Kasumi-1 (cell line): ENCODE data around the gene KLHL29.
"Not testable (repeated sequence)": the region's sequence is repeated elsewhere in the genome, so short reads cannot be mapped to it uniquely, and the experiment has no call there.

Experiments used
- DNase-seq, 2 experiments: peaks; one replicate each; lab custom pipeline; 2025; lab: John Stamatoyannopoulos, UW

Gene KLHL29

GRCh38 chr2:23719716-23720115, 334.7 kb downstream of the KLHL29 start:
- no peak for DNase-seq

GRCh38 chr2:23720705-23721453, 335.9 kb downstream of the KLHL29 start:
- no peak for DNase-seq

GRCh38 chr2:23721454-23721826, 336.5 kb downstream of the KLHL29 start:
- DNase-seq = no peak

- DNase-seq = no peak
These were observed 337.3 kb downstream of the KLHL29 start for GRCh38 chr2:23722255-23722654.

GRCh38 chr2:23723029-23723428, 338.1 kb downstream of the KLHL29 start:
- DNase-seq = not testable (repeated sequence)

- DNase-seq = peak; percentile 15 to 22
These were observed 349.4 kb downstream of the KLHL29 start for GRCh38 chr2:23734416-23734815.

- DNase-seq = not testable (repeated sequence)
These were observed 351.8 kb downstream of the KLHL29 start for GRCh38 chr2:23736783-23737182.

GRCh38 chr2:23745068-23745725, 360.2 kb downstream of the KLHL29 start:
- DNase-seq = no peak

GRCh38 chr2:23745726-23746105, 360.7 kb downstream of the KLHL29 start:
- DNase-seq = no peak

GRCh38 chr2:23746141-23746863, 361.3 kb downstream of the KLHL29 start:
- no peak for DNase-seq

- DNase-seq = no peak
These were observed 366.8 kb downstream of the KLHL29 start for GRCh38 chr2:23751747-23752265.

GRCh38 chr2:23753291-23754010, 368.5 kb downstream of the KLHL29 start:
- DNase-seq = no peak

- no peak for DNase-seq
These were observed 370.0 kb downstream of the KLHL29 start for GRCh38 chr2:23754970-23755369.

- DNase-seq = no peak
These were observed 371.8 kb downstream of the KLHL29 start for GRCh38 chr2:23756593-23757292.

GRCh38 chr2:23757686-23758433, 372.9 kb downstream of the KLHL29 start:
- DNase-seq = no peak
